IPS DF 6.9 (cell line): ENCODE results near the gene MYO1C.
"Not testable (repeated sequence)": the region's sequence is repeated elsewhere in the genome, so short reads cannot be mapped to it uniquely, and the experiment has no call there.

ENCODE experiments used
- DNase-seq: peaks from one replicate; pipeline ENCODE4 v3.0.0-alpha.2; 2013; ENCODE audit warnings: low read depth, low spot score
- H3K27ac ChIP-seq: one replicate; pipeline ENCODE4 v1.5.1; 2013; ENCODE audit warnings: low read length, control low read depth
- H3K27me3 ChIP-seq: 2 replicates; pipeline ENCODE4 v1.6.1; 2013; ENCODE audit warnings: mild to moderate bottlenecking, low read length; ENCODE audit not compliant: control insufficient read depth, insufficient read depth
- H3K36me3 ChIP-seq: 2 replicates; pipeline ENCODE4 v1.6.1; 2013; ENCODE audit warnings: low read length; ENCODE audit not compliant: control insufficient read depth, insufficient read depth
- H3K4me1 ChIP-seq: 2 replicates; pipeline ENCODE4 v1.6.1; 2013; ENCODE audit warnings: low read length; ENCODE audit not compliant: control insufficient read depth, insufficient read depth
- H3K4me3 ChIP-seq: 2 replicates; pipeline ENCODE4 v1.5.1; 2013; ENCODE audit warnings: mild to moderate bottlenecking, low read length
- H3K9me3 ChIP-seq: 2 replicates; pipeline ENCODE4 v1.6.1; 2013; ENCODE audit warnings: low read length, inconsistent platforms; ENCODE audit not compliant: control insufficient read depth, insufficient read depth
- WGBS: extraction: QIAGEN DNeasy Blood & Tissue Kit; methylation state at CpG from one replicate; pipeline ENCODE4 v1.1.7; 2013; ENCODE audit warnings: mixed read lengths, missing lambda C conversion rate; ENCODE audit not compliant: insufficient read length, insufficient coverage; 5-methylcytosine and 5-hydroxymethylcytosine counted together

Gene MYO1C

DNA sequence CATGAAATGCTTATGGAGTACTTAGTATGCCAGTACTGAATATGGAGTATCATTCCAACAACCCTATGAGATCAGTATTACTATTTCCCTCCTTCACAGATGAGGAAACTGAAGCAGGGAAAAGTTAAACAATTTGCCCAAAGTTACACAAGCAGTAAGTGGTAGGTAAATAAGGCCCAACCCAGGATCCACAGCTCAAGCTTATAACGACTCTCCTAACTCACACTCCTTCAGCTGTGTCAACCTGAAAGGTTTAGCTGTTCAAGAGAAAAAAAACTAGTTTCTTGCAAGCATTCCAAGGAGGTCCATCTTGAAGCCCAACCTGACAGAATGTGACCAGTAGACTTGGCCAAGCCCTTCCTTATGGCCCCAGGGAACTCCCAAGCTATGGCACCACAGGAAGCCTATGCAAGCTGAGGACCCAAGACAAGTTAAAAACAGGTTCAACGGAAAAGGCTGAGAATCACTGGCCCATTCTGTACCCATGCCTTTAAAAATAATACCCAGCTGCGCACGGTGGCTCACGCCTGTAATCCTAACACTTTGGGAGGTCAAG lies 43.0 kb downstream of the MYO1C start:
- H3K27me3 ChIP-seq, result no peaks in the 10 kb centered on the region
- no CpG with 5 or more reads among the region's 5 CpGs for WGBS
- no peak overlapping the region for H3K4me3 ChIP-seq
- H3K27ac ChIP-seq, result no peak overlapping the region
- no peaks in the 10 kb centered on the region for H3K36me3 ChIP-seq
- H3K4me1 ChIP-seq, result no peaks in the 10 kb centered on the region
- DNase-seq, result no peak
- no peaks in the 10 kb centered on the region for H3K9me3 ChIP-seq

DNA sequence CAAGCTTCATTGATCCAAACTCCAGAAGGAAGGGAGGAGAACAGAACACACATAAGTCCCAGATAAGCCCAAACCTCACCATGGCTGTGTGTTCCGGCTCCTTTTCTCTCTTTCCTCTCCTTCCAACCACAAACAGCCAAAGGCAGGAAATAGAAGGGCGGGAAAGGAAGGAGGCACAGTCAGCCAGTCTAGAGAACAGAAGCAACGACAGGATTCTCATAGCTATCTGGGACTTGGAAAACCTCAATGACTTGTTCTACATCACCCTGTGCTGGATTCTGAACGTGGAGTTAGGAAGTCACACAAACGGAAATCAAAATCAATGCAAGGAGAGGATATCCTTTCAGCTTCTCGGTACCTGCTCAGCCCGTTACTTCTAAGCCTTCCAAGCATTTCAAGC lies 45.4 kb downstream of the MYO1C start:
- no peak overlapping the region for H3K4me3 ChIP-seq
- no peak for DNase-seq
- no CpG with 5 or more reads among the region's 7 CpGs for WGBS
- no peaks in the 10 kb centered on the region for H3K36me3 ChIP-seq
- no peak overlapping the region for H3K27ac ChIP-seq
- no peaks in the 10 kb centered on the region for H3K4me1 ChIP-seq
- no peaks in the 10 kb centered on the region for H3K27me3 ChIP-seq
- H3K9me3 ChIP-seq, result no peaks in the 10 kb centered on the region

DNA sequence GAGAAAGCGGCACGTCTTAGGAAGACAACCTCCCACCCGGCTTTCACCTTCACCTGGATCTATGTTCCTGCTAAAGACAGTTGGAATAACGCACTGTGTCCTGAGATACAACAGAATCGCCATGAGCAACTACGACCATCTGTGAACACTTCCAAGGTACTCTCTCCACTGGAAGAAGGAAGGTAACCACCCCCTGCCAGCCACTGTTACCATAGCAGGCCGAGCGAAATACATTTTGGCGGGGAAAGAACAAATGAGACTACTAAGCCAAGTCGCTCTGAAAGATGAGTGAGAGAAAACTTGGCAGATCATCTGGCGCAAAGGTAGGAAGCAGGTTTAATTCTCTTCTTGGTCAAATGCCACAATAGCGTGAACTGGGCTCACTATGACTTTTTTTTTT lies 46.3 kb downstream of the MYO1C start:
- 0 out of 2 replicates have a peak, but pooled peaks cover under 1% of the 10 kb centered on the region for H3K36me3 ChIP-seq
- H3K4me1 ChIP-seq, result no peaks in the 10 kb centered on the region
- H3K9me3 ChIP-seq, result no peaks in the 10 kb centered on the region
- H3K4me3 ChIP-seq, result no peak overlapping the region
- no peak for DNase-seq
- no peak overlapping the region for H3K27ac ChIP-seq
- WGBS, result no CpG with 5 or more reads among the region's 12 CpGs
- H3K27me3 ChIP-seq, result no peaks in the 10 kb centered on the region

DNA sequence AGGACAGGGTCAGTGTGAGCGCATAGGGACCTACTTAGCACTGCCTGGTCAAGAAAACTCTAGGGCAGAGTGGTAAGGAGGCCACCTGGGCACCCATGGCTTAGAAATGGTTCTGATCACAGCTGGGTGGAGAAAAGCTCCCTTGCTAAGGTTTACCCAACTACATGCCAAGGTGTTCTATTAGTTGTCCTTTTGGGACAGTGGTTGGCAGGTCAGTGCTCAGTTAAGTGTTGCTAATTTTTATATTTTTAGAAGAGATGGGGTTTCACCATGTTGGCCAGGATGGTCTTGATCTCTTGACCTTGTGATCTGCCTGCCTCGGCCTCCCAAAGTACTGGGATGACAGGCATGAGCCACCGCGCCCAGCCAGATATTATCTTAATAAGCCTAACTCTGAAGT lies 46.8 kb downstream of the MYO1C start:
- H3K4me3 ChIP-seq, H3K27me3 ChIP-seq, H3K9me3 ChIP-seq, DNase-seq, H3K4me1 ChIP-seq, H3K27ac ChIP-seq, H3K36me3 ChIP-seq: not testable (repeated sequence)
- WGBS, result no CpG with 5 or more reads among the region's 4 CpGs

DNA sequence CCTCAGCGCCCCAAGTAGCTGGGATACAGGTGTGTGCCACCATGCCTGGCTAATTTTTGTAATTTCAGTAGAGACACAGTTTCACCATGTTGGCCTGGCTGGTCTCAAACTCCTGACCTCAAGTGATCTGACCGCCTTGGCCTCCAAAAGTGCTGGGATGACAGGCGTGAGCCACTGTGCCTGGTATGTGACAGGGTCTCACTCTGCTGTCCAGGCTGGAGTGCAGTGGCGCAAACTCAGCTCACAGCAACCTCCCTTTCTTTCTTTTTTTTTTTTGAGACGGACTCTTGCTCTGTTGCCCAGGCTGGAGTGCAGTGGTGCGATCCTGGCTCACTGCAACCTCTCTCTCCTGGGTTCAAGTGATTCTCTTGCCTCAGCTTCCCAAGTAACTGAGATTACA lies 49.8 kb downstream of the MYO1C start:
- WGBS, result no CpG with 5 or more reads among the region's 6 CpGs
- not testable (repeated sequence) for H3K27me3 ChIP-seq, H3K9me3 ChIP-seq, H3K4me1 ChIP-seq, DNase-seq, H3K27ac ChIP-seq, H3K4me3 ChIP-seq, H3K36me3 ChIP-seq

DNA sequence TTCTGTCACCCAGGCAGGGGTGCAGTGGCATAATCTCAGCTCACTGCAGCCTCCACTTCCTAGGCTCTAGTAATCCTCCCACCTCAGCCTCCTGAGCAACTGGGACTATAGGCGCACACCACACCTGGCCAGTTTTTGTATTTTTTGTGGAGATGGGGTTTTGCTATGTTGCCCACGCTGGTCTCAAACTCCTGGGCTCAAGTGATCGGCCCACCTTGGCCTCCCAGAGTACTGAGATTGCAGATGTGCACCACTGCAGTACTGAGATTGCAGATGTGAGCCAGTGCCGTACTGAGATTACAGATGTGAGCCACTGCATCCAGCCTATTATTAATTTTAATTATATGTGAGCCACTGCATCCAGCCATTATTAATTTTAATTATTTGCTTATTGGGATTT lies 50.3 kb downstream of the MYO1C start:
- no peak for DNase-seq
- Histone ChIP-seq H3K9me3 (no peaks in the 10 kb centered on the region), H3K4me1 (no peaks in the 10 kb centered on the region), H3K4me3 (no peak overlapping the region), H3K27me3 (no peaks in the 10 kb centered on the region), H3K27ac (no peak overlapping the region), H3K36me3 (0 out of 2 replicates have a peak, but pooled peaks cover 2% of the 10 kb centered on the region)
- WGBS, result no CpG with 5 or more reads among the region's 4 CpGs

DNA sequence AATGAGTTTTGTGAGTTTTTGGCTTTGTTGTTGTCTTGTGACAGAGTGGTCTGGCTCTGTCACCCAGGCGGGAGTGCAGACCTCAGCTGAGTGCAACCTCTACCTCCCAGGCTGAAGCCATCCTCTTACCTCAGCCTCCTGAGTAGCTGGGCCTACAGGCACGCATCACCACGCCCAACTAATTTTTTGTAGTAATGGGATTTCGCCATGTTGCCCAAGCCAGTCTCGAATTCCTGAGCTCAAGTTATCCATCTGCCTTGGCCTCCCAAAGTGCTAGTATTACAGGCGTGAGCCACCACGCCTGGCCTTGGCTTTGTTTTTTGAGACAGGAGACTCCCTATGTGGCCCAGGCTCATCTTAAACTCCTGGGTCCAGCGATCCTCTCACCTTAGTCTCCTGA lies 51.6 kb downstream of the MYO1C start:
- DNase-seq, result no peak
- Histone ChIP-seq H3K27ac (no peak overlapping the region), H3K4me1 (no peaks in the 10 kb centered on the region), H3K9me3 (no peaks in the 10 kb centered on the region), H3K36me3 (peaks cover 7% of the 10 kb centered on the region; the same call in 1 of the 2 replicates), H3K4me3 (no peak overlapping the region), H3K27me3 (no peaks in the 10 kb centered on the region)
- no CpG with 5 or more reads among the region's 8 CpGs for WGBS

DNA sequence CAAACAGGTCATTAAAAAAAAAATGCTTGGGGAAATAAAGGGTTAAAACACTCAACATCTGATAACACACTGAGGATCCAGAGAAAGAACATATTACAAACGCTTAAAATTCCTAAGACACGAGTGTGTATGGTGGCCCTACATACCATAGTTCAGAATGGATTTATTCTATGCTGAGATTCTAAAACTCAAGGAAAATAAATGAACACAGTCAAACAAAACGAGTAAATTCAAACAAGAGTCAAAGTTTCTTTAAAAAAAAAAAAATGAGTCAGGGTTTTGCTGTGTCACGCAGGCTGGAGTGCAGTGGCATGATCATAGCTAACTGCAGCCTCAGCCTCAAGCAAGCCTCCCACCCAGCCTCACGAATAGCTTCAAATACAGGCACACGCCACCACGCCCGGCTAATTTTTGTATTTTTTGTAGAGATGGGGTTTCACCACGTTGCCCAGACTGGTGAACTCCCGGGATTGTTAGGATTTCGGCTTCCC lies 53.8 kb downstream of the MYO1C start:
- no peaks in the 10 kb centered on the region for H3K4me1 ChIP-seq
- H3K4me3 ChIP-seq, result no peak overlapping the region
- H3K9me3 ChIP-seq, result no peaks in the 10 kb centered on the region
- H3K27ac ChIP-seq, result no peak overlapping the region
- no peaks in the 10 kb centered on the region for H3K27me3 ChIP-seq
- WGBS, result no CpG with 5 or more reads among the region's 11 CpGs
- no peak for DNase-seq
- H3K36me3 ChIP-seq, result peaks cover 7% of the 10 kb centered on the region; the same call in 1 of the 2 replicates

DNA sequence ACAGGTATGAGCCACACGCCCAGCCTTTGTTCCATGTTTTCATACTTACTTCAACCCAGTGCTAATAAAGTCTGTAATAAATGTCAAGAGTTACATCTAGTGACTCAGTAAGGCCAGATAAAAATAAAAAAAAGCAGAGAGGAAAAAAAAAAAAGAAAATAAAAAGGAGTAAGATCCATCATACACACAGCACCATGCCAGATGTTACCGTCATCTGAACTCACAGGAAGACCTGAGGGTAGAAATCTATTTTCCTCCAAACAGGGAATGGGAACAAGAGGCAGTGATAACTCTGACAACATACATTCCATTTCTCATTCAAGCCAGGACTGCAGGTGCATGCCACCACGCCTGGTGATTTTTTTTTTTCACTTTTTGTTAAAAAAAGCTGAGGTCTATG lies 57.2 kb downstream of the MYO1C start:
- Histone ChIP-seq H3K27me3 (no peaks in the 10 kb centered on the region), H3K4me3 (no peak overlapping the region), H3K9me3 (no peaks in the 10 kb centered on the region), H3K4me1 (no peaks in the 10 kb centered on the region), H3K36me3 (peaks cover 5% of the 10 kb centered on the region; the same call in 1 of the 2 replicates), H3K27ac (no peak overlapping the region)
- DNase-seq, result no peak
- WGBS, result no CpG with 5 or more reads among the region's 3 CpGs

DNA sequence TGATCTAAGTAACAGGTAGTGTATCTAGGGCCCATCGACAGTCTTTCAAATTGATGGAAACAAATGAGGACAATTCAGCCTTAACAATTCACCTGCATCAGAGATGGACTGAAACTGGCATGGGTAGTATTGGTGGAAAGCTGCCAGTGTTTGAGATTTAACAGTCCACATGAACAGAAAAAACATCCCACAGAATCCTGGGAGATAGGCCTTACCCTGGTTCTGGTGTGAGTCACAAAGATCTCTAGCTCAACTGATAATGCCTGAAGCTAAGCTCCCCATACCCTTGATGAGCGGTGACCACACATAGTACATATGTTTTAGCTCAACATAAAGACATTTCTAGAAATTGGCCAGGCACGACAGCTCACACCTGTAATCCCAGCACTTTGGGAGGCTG lies 58.3 kb downstream of the MYO1C start:
- no CpG with 5 or more reads among the region's 3 CpGs for WGBS
- Histone ChIP-seq H3K27me3 (no peaks in the 10 kb centered on the region), H3K27ac (no peak overlapping the region), H3K4me1 (no peaks in the 10 kb centered on the region), H3K4me3 (no peak overlapping the region), H3K9me3 (no peaks in the 10 kb centered on the region), H3K36me3 (peaks cover 5% of the 10 kb centered on the region; the same call in 1 of the 2 replicates)
- DNase-seq, result no peak

DNA sequence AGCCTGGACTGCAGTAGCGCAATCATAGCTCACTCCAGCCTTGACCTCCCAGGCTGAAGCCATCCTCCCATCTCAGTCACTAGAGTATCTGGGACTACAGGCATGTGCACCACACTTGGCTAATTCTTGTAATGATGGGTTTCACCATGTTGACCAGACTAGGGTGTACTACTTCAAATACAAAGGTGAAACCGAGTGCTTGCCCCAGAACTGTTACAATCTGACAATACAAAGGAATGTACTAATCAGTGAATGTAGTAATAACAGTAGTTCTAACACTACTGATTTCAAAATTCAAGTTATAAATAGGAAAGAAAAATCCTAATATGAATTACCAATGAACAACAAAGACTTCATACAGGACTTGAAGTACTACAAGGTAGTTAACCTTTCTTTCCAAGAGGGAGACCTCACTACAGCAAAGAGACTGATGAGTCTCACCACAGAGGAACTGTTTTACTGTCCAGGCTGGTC lies 60.8 kb downstream of the MYO1C start:
- H3K9me3 ChIP-seq, result no peaks in the 10 kb centered on the region
- no peak for DNase-seq
- no peak overlapping the region for H3K4me3 ChIP-seq
- H3K27ac ChIP-seq, result no peak overlapping the region
- no peaks in the 10 kb centered on the region for H3K27me3 ChIP-seq
- no CpG with 5 or more reads among the region's 2 CpGs for WGBS
- H3K4me1 ChIP-seq, result no peaks in the 10 kb centered on the region
- H3K36me3 ChIP-seq, result peaks cover 5% of the 10 kb centered on the region; the same call in 1 of the 2 replicates
